Activated CD8-positive, alpha-beta memory T cell treated with anti-CD3 and anti-CD28 coated beads for 48 hours (primary cell): ENCODE measurements around the gene TTI1.
"Not testable (repeated sequence)": the region's sequence is repeated elsewhere in the genome, so short reads cannot be mapped to it uniquely, and the experiment has no call there.

Experiments used
- DNase-seq, 3 experiments: peaks; one replicate each; pipeline ENCODE4 v3.0.0-alpha.2; 2020; ENCODE audit warnings: low read depth in 2 of 3, low spot score in 2 of 3

Gene TTI1

DNA sequence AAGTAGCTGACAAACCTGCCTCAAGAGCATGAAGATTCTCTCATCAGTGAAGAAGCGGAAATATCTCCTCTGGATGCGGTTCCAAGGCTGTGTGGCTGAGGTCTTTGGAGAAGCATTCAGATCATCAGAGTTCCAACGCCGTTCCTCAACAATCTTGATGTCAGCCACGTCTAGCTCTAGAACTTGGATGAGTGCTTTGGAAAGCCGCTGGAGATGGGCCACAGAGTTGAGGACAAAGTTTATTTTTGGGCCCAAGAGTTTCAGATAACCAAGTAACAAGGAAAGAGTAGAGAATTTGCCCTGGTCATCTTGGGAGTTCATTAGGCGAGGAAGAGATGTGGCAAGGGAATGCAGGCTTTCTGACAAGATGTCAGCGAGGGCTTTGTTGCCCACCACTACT, 20.9 kb downstream of the TTI1 start:
- DNase-seq = no peak

DNA sequence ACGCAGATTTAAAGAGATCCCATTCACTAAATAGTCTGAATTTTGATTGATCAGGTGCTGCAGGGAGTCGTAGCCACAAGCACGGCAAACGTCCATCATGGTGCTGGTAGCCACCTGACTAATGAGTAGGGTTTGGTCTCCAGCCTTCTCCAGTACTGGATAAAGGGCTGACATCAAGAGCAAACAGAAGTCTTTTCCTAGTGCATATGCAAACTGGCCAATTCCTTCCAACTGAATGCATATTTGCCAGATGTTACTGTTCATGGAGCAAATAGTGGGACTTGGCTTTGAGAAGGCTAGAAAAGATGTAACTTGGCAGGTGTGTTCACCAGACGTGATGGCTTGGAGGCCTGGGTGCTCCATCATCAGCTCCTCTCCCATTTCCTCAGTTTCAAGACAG, 21.6 kb downstream of the TTI1 start:
- no peak for DNase-seq

GRCh38 chr20:38009416-38009815, 23.8 kb downstream of the TTI1 start:
- not testable (repeated sequence) for DNase-seq

- DNase-seq = no peak
These were observed 24.9 kb downstream of the TTI1 start for GRCh38 chr20:38008233-38008944.

DNA sequence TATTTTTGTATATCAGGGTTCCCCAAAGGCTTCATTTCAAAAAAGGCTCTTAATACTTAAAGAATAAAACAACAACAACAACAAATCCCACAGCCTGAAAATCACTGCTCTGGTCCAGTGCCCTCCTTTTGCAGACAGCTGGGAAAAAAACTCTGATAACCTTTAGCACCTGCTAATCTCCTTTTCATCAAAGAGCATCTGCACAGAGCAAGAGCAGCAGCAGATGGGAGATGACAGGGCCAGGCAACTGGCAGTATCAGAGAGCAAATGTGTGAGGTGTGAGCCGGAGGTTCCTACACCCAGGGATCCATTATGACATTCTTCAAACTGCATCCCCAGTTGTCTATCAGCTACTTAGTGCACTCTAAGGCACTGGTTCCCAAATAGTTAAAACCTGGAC, 25.7 kb downstream of the TTI1 start:
- DNase-seq = no peak

DNA sequence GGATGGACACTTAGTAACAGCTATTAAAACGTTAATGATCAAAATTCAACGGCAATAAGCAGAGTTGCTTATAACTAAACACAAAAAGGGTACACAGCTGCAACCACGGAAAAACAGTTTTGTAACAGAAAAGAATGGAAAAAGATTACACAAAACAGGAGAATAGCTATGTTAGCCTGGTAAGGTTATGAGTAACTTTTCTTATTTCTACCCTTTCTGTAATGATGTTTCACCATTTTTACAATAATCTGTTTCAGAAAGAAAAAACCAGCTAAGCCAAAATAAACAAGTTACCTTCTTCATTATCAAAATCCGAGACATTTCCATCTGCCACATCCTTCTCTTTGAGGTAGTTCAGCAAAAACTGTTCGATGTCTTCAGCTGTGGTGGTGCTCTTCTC, 27.4 kb downstream of the TTI1 start:
- no peak for DNase-seq

- DNase-seq = no peak
These were observed 28.8 kb downstream of the TTI1 start for GRCh38 chr20:38004416-38004815.

DNA sequence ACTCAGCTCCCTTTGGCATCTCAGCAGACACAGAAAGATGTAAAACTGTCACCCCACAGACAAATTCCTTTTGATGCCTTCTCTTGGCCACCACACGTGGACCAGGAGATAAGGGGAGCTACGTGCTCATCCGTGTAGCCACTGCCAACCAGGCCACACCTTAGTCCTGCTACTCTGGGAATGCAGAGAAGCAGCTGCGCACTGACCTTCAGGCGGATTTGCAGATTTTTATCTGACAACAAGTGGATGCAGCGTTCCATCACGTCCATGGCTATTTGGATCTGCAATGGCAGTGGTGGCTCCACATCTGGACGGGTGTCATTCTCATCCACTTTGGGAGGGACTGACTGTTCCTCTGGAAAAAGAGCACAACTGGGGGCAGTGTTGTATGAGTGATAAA, 30.8 kb downstream of the TTI1 start:
- no peak for DNase-seq

DNA sequence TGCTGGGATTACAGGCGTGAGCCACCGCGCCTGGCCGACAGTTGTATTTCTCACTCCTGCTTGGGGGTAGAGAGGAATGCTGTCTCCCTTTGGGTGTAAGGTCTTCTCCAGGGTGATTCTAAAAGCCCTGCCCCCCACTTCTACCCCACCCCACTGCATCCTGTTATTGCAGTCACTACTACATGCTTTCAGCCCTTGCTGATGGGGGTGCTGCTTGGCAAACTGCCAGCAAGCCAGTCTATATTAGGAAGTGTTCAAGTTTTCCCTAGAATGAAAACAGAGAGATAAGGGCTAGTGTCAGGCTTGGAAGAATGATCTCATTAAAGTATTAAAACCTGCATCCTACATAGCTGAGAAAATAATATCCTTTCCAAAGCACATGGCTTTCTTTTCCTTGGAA, 31.3 kb downstream of the TTI1 start:
- no peak for DNase-seq

DNA sequence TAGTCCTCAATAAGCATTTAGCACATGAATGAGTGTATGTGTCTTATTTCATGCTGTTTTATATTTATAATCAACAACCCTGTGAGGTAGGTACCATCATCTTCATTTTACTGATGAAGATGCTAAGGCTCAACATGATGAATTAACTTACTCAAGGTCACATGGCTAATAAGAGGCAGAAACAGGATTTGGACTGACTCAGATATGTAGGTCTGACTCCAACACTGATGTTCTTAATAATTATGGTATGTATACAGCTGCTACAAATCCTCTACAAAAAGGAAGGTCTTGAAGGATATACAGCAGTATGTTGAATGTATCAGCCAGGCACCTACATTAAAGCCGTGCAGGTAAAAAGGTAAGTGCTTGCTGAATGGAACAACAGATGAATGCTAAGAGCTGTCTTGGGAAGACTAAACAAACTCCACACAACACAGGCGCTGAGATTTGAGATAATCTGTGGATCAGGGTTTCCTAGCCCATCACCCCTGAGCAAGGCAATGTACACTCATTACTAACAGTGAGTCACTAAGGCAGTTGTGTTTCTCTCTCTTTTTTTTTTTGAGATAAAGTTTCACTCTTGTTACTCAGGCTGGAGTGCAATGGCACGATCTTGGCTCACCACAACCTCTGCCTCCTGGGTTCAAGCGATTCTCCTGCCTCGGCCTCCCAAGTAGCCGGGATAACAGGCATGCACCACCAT, 31.9 kb downstream of the TTI1 start:
- DNase-seq = no peak

DNA sequence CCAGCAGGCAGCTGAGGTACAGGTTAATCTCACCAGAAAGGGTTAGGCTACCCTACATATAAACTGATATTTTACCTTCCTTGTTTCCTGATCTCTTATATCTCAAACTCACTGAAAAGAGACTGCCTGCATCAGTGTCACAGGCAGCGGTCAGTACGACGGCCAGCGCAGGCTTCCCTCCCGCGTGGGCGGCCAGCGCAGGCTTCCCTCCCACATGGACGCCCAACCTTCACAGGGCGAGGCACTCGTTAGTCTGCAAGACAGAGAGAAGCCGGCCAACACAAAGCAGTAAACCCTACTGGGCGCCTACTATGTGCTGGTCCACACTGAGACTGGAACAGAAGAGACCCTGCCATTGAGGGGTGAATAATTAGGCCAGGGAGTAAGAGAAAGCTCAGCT, 33.0 kb downstream of the TTI1 start:
- DNase-seq = no peak

GRCh38 chr20:37999526-38000263, 33.6 kb downstream of the TTI1 start:
- DNase-seq = no peak

- no peak for DNase-seq
These were observed 35.7 kb downstream of the TTI1 start for GRCh38 chr20:37997516-37997915.

- DNase-seq = no peak
These were observed 37.2 kb downstream of the TTI1 start for GRCh38 chr20:37995856-37996605.

GRCh38 chr20:37994512-37994911, 38.7 kb downstream of the TTI1 start:
- DNase-seq = no peak

- DNase-seq = no peak
These were observed 40.4 kb downstream of the TTI1 start for GRCh38 chr20:37992802-37993409.

- DNase-seq = no peak
These were observed 41.3 kb downstream of the TTI1 start for GRCh38 chr20:37991908-37992307.

DNA sequence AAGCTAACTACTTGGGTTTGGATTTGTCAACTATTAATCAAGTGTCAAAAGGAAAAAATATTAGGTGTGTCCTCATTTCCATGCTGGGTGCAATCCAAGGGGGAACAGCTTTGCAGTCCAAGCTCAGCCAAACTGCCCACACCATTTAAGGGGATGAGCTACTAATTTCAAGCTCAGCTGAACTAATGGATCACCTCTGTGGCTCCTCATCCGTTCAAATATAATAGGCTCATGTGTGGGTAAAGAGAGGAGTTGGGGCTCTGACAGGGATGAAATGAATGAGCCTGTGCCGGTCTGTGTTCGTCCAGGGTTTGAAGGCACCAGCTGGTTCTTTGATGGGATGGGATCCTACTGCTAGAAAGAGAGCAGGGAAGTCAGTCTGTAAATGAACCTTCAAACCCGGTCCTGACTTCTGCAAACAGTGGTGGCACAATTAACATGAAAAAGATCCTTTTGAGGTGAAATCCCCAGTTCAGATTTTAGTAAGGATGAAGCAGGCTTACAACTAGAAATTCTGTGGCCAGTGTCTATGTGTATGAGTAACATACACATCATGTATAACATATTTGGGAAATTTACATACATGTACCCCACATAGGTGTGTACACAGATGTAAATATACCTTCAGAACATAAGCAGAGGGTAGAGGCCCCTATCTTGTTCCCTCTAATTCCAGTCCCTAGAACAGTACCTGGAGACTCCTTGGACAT, 41.9 kb downstream of the TTI1 start:
- DNase-seq = no peak

DNA sequence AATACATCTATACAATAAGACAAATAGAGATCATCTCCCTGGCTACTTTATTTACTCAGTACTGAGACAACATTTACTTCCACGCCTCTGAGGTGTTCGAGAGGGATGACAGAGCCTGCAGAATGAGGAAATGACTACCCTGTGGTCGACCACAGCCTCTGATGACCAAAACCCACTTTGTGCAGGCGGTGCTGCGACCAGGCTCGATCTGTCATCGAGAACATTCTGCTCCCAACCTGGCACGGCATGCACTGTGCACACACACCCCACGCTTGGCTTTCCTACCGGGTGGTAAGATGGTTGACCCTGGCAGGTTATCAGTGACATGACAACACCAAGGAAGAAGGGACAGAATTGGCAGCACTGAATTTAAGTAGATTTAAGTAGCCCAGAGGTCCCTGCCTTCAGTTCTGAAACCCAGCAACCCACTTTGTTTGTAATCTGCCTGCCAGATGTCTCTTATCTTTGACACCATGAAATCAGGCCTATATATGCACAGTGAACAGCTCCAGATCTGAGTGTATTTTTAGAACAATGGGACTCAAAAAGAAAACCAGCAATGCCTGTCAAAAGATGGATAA, 42.6 kb downstream of the TTI1 start:
- peak in 2 of 3 experiments; percentile 34 to 60 for DNase-seq
